ENCODE data around the gene ARL6IP4. TPM values are rescaled to one million over a fixed set of nuclear protein-coding genes. Genes with fewer than 3 reads are reported as not detected.

ARL6IP4 gene
- total RNA-seq, 4 donors from 2014 or later: 84.2 to 212 (median 153) TPM

DNA sequence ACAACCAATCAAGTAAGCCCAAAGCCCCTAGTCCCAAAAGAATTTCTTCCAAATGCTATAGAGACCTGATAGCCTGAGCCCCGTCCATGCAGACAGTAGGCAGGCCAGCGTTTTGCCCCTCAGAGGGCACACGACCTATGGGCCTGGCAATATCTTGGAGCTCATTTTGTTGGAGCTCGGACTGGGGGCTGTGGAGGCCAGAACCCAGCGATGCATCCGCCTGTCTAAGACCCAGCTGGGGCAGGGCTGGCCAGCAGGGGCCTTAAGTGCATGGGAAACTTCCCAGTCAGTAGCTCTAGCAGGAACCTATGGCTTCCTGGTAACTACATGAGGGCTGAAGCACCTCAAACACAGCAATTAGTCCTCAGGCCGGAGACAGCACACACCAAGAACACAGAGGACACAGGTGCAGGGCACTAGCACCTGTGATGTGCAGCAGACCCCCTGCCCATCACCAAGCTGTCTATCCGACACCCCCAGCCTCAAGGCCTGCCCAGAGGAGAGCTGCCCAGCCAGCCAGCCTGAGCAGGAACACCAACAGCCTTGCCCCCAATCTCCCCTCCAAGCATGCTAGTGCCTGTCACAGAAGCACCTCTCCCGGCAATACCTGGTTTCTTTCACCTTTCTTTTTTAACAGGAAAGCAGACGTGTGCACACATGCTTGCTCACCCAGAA is 50.8 kb downstream of the ARL6IP4 start:
- intact Hi-C loops (cut with DNase I): no loop called here
- no peaks in the 10 kb centered on the region for H3K27me3 ChIP-seq
- H3K27ac ChIP-seq: no peak overlapping the region
- no peak overlapping the region for H3K4me3 ChIP-seq
- H3K4me1 ChIP-seq: peaks cover 0 to 22% (median 0%) of the 10 kb centered on the region in 3 donors
- WGBS, 2 donors: 65 to 69% methylated on average over 5 to 7 of the region's 10 CpGs
- peaks cover 0 to 61% (median 14%) of the 10 kb centered on the region in 3 donors for H3K36me3 ChIP-seq
- H3K9me3 ChIP-seq: no peaks in the 10 kb centered on the region
- TF ChIP-seq, protein P1, sequence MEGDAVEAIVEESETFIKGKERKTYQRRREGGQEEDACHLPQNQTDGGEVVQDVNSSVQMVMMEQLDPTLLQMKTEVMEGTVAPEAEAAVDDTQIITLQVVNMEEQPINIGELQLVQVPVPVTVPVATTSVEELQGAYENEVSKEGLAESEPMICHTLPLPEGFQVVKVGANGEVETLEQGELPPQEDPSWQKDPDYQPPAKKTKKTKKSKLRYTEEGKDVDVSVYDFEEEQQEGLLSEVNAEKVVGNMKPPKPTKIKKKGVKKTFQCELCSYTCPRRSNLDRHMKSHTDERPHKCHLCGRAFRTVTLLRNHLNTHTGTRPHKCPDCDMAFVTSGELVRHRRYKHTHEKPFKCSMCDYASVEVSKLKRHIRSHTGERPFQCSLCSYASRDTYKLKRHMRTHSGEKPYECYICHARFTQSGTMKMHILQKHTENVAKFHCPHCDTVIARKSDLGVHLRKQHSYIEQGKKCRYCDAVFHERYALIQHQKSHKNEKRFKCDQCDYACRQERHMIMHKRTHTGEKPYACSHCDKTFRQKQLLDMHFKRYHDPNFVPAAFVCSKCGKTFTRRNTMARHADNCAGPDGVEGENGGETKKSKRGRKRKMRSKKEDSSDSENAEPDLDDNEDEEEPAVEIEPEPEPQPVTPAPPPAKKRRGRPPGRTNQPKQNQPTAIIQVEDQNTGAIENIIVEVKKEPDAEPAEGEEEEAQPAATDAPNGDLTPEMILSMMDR (IDR thresholded peaks at IDR 0.05): no peak
- TF ChIP-seq POLR2A (IDR thresholded peaks at IDR 0.05): no peak
- DNase-seq: no peak

Small RNAs within 50 kb of the gene (small RNA-seq; reads per million reads assigned to genes)
- gene ARL6IP4: 0 reads per million in 4 donors
- gene MIR4304: 0 reads per million in 4 donors

Other genes with a start within 250 kb of the ARL6IP4 start
- under 1 TPM in 1 of 4 donors, not detected in 3; 0.23 TPM for gene HCAR1, start 249.8 kb upstream of the ARL6IP4 start, total RNA-seq
- 10 to 100 TPM; 23.3 to 40.1 (median 32.3) TPM for gene DENR, start 227.9 kb upstream of the ARL6IP4 start, total RNA-seq
- gene CCDC62, start 206.1 kb upstream of the ARL6IP4 start, total RNA-seq: under 1 TPM in 2 of 4 donors, not detected in 2; 0.13 to 0.76 TPM
- gene HIP1R, start 145.2 kb upstream of the ARL6IP4 start, total RNA-seq: 10 to 100 TPM; 27.3 to 46.3 (median 44.8) TPM
- gene VPS37B, start 84.6 kb upstream of the ARL6IP4 start, total RNA-seq: 10 to 100 TPM; 41.1 to 85.7 (median 69.5) TPM
- gene ABCB9, start 14.2 kb upstream of the ARL6IP4 start, total RNA-seq: 1 to 10 TPM; 2.9 to 5.5 (median 3.3) TPM
- 10 to 100 TPM in 3 of 4 donors, 1 to 10 TPM in 1; 8.5 to 13.9 (median 11.3) TPM for gene OGFOD2, start 5.4 kb upstream of the ARL6IP4 start, total RNA-seq
- 1 to 10 TPM; 4.2 to 9.1 (median 8.2) TPM for gene PITPNM2, start 170.4 kb downstream of the ARL6IP4 start, total RNA-seq

All from esophagus squamous epithelium (tissue), 5 donors.